GM18520 (cell line): ENCODE data around the gene CSNK1D.
A peak's percentile ranks its signal among the peaks of the same experiment; 100 is the strongest.

Experiments used
- ATAC-seq: cut with Tn5 transposase; IDR thresholded peaks from one replicate; pipeline ENCODE4 v1.9.1; 2021; ENCODE audit not compliant: unreplicated experiment

The CSNK1D gene

DNA sequence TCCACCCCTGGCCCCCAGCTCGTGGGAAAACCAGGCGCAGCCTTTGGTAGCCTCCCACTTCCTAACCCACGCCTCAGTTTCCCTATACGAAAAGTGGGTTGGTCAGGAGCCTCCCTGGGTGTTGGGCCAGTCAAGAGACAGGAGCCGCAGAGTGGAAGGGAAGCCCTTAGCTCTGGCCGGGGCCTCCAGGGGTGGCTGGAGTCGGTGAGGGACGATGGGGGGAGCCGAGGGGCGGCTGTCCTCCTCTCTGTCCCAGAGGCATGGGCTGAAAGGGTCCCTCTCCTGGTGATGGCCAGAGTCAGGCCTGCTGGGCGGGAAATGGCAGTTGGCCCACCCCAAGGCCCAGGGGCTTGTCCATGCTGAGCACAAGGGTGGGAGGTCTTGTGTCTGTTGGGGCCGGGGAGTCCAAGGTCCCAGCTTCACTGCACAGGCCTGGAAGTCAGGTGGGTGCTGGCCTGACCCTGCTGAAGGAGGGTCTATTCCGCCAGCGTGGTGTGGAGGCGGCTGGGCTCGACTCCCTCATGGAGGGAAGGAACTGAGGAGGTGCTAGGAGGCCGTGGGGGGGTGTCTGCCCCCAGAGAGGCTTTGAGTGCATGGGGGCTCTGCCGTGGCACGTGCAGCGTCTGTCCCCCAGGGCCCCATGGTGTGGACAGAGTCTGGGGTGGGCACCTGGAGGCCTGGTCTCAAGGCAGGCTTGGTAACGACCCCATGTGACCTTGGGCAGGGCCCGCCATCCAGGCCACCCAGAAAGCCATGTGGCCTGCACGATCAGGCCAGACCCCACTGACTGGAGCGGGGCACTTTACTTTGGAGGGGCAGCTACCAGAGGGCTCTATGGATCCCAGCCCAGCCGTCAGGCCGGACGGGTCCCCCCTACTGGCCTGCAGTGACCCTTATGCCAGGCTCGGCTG lies 43.5 kb downstream of the CSNK1D start:
- no peak for ATAC-seq

DNA sequence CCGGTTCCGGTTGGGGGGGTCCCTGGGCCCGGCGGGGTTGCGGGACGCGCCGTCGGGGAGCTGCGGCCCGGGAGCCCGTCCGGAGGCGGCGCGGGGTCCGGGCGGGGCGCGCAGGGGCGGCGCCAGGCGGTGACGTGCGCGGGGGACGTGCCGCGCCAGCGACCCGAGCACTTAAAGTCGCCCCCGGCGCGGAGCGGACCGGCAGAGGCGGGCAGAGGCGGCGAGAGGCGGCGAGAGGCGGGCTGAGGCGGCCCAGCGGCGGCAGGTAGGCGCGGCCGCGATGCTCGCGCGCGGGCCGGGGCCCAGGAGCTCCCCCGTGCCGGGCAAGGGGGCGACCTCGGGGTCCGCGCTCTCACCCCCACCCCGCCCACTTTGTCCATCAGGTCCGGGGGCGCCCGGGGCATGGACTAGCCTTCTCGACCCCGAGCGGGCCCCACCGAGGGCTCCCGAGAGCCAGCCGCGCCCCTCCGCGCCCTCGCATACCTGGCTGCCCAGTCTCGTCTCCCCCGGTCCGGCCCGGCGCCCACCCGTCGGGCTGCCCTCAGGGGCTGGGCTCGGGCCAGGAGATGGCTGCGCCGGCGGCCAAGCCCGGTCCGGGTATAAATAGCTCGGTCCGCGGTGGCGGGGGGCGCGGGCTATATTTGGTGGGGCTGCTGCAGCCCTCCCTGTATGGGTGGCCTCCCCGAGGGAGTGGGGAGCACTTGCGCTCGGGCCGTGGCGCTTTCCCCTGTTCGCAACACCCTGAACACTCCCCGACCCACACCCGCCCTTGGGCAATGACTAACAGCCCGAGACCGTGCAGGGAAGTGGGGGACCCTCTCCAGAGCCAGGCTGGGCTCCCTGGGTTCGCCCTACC lies 44.4 kb downstream of the CSNK1D start, which contains the start of gene SLC16A3:
TSS of gene SLC16A3 (plus strand) at position 201 of the 856 bp plus-strand sequence. CDS start 6,967 bp downstream, outside the sequence.
- peak; percentile 28 for ATAC-seq

DNA sequence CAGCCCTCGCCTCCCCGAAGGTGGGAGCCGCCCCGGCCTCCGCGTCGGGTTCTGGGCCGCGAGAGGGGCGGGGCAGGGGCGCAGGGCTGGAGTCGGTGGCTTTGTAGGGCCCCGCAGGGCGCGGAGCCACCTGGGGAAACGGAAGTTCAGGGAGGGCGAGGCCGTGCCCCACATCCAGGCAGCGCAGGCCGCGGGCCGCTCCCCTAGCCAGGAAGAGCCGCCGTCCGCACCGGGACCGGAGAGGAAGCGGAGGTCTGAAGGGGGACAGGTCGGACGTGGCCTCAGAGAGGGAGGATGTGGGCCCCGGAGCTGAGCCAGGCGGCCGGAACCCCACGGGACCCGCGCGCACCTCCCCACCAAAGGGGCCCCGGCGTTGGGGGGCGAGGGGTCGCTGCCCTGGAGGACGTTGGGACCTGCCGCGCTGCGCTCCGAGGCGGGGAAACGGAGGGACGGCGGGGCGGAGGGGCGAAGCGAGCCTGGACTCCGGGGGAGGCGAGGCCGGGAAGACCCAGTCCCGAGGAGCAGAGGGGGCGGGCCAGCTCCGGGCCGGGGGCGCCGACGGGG lies 45.1 kb downstream of the CSNK1D start:
- ATAC-seq: no peak

DNA sequence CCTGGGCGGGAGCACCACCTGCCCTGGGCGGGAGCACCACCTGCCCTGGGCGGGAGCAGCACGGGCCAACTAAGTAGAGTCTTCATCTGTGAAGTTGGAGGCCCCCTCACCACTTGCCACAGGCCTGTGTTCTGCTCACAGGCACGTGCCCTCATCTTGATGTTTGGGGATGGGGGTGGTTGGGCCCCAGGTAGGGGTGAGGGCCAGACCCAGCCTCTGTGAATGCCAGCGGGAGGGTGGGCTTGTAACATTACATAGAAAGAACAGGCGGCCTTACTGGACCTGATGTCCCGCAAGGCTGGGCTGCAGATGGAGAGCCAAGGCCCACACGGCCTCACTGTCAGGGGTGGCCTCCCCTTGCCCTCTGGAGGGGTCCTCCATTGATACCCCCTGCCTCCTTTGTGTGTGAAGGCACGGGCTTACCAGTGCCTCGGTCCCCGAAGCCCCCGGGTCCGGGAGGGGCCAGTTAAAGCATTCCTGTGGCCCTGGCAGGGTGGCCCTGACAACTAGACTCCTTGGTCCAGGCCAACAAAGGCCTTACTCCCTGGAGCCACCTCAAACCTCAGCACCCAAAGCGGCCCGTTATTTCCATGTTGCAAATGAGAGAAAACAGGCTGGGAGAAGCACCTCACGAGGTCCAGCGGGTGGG lies 45.7 kb downstream of the CSNK1D start:
- no peak for ATAC-seq

DNA sequence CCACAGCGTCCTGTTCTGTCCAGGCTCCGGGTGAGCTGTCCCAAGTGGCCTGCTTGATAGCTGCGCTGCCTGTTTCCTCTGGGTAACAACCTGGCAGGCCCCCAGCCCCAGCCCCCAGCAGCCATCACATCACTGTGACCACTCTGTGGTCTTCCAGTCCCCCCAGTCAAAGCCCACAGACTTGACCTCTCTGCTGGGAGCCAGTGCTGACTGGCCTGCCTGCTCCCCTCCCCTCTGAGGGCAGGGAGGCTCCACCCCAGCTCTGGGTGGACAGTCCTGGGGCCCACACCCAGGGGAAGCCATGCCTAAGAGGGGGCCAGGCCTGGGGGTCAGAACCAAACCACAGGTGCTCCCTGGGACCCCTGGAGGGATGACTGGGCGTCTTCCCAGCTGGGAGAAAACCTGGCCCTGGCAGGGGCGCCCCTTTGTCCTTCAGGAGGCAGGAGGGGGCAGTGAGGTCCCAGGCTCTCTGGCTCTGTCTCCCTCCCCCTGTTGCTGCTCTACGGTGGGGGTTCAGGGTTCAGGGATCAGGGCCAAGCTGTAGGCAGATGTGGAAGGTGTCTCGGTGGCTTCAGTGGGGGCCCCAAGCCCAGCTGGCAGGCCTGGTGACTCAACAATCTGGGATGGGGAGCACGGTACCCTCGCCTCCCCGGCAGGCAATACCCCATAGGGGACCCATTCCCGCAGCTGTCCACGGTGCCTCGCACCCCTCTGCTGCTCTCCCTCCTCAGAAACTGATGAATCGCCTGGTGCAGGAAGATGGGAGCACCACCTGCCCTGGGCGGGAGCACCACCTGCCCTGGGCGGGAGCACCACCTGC lies 46.5 kb downstream of the CSNK1D start:
- no peak for ATAC-seq

DNA sequence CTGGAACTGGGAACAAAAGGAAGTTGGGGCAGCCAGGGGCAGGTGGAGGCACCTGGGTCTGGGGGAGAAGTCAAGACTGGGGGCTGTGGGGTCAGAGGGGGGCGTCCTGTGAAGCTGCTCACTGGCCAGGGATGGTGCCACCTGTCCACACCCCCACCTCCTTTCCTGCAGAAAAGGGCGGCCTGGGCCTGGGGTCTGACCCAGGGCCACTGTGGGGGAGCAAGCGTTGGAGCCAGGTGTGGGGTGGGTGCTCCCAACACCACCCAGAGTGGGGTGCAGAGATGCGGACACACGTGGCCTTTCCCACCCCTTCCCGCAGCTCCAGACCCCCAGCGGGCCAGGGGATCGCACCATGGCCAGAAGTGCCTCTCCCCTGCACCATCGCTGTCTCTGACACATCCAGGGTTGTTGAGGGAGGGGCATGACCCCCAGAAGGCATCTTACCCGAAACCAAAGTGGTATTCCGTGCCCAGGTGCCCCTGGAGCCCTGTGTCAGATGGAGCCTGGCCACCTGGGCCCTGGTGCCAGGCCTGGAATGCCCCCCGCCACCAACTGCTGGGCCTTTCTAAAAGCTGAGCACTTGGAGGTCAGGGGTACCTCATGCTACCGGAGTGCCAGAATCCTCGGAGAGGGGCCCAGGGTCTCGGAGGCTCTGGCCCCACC lies 47.2 kb downstream of the CSNK1D start:
- ATAC-seq: no peak

DNA sequence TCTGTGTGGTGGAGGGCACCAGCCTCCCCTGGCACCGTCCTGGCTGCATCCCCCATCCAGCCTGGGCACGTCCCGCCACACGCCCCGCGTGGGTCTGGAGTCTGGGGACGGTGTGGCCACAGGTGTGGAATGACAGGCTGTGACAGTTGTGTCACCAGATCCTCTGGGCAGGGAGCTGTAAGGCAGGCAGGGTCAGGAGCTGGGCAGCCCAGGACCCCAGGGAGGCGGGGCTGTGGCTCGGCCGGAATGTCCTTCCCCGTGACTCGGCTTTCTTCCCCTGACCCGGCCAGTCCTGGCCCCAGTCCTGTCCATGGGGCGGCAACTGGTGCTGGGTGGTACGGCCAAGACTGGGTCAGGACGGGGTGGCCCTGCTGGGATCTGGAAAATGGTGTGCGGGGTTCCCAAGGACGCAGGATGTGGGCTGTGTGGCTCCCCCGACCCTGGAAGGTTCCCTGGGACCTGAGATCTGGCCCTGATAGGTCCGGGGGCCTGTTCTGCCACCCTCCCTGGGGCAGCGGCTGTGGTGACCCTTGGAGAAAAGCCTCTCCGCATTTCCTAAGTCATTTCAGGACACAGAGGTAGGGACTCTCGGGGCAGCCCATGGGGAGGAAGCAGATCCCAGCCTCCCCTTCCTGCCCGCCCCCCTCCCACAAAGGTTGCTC lies 48.0 kb downstream of the CSNK1D start:
- no peak for ATAC-seq

DNA sequence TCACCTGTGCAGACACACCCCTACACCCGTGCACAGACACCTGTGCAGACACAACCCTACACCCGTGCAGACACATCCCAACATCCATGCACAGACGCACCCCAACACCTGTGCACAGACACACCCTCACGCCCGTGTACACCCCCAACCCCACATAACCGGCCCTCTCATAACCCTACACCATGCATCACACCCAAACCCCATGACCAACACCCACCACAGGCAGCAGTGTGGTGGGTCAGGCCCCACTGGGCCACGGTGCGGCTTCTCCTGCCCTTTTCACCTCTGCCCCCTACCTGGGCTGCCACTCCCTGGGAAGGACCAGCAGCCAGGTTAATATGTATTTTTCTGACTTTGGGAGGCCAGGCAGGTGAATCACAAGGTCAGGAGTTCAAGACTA lies 48.8 kb downstream of the CSNK1D start:
- ATAC-seq: no peak

DNA sequence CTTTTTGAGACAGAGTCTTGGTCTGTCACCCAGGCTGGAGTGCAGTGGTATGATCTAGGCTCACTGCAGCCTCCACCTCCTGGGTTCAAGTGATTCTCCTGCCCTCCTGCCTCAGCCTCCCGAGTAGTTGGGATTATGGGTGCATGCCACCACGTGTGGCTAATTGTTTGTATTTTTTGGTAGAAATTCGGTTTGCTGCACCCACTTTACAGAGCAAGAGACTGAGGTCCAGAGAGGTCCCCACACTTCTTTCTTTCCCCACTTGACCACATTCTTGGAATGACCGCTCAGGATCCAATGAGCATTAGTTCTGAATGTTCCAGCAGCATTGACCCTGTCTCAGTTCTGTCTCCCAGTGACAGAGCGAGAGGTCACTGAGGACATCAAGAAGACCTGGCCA lies 50.0 kb downstream of the CSNK1D start:
- no peak for ATAC-seq

DNA sequence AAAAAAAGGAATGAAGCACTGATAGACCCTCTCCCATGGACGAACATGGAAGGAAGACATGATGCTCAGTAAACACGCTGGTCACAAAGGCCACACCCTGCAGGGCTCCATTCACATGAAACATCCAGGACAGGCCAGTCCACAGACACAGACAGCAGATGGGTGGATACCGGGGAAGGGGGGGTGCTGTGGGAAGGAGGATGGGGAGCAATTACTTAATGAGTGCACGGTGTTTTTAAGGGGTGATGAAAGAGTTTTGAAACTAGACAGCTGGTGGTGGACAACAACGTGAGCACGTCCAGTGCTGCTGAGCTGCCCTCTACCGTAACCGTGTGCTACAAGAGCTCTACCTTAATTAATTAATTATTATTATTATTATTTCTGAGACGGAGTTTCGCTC lies 50.7 kb downstream of the CSNK1D start:
- ATAC-seq: no peak

DNA sequence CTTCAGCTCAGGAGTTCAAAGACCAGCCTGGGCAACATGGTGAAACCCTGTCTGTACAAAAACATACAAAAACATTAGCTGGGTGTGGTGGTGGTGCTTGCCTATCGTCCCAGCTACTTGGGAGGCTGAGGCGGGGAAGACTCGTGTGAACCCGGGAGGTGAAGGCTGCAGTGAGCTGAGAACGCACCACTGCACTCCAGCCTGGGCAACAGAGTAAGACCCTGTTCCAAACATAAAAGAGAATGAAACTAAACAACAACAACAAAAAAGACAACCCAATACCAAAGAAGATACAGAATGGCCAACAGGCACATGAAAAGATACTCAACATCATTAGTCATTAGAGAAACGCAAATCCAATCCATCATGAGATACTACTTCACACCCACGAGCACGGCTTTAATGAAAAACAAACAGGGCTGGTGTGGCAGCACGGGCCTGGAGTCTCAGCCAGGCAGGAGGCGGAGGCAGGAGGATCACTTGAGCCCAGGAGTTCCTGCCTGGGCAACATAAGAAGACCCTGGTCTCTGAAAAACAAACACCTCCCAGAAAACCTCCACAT lies 52.1 kb downstream of the CSNK1D start:
- ATAC-seq: no peak

DNA sequence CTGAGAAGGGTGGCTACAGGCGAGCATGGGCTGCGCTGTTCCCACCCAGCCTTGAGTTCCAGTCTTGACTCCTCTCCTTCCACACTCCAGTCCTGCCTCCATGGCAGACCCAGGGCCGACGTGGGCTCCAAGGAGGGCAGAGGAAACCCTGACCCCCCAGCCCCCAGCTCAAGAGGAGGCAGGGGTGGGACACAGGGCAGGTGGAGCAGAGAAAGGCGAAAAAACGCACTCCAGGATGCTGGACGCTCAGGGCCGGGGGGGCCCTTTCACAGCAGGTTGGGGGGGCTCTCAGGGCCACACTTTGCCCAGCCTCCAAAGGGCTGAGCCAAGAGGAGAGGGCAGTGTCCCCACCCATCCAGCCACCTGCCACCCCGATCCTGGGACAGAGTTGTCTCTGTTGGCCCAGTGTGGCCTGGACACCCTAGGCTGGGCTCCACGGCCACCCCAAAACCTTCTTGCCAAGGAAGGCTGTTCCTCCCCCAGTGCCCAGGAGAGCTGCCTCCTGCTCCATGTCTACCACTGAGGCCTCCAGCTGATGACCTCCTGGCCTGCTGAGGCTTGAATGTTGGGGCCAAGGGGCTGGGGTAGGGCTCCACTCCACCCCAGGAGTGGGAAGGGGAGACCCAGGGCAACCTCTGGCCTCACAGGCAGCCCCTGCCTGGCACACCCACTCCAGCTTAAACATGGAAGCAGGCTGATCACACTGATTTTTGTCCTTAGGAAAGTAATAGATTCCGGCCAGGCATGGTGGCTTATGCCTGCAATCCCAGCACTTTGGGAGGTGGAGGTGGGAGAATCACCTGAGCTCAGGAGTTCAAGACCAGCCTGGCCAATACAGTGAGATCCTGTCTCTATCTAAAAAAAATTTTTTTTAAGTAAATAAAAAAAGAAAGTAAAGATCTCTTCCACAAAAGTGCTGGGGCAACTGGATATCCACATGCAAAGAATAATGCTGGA lies 53.5 kb downstream of the CSNK1D start:
- ATAC-seq: no peak

DNA sequence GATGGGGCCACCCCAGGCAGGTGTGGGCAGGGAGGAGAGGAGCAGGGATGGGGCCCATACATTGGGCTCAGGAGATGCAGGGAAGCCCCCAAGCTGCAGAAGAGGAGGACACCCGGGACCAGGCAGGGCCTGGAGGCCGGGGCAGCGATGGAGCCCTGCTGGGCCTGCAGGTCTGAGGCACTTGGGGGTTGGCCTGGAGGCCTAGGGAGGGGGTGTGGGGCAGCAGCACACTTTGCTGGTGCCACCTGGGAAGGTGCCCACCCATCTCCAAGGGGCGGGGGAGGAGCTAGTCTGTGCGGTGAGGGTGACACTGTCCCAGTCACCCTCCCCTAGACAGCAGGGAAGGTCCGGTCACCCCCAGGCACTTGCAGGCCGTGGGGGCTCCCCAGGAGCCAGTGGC lies 54.4 kb downstream of the CSNK1D start:
- ATAC-seq: no peak

DNA sequence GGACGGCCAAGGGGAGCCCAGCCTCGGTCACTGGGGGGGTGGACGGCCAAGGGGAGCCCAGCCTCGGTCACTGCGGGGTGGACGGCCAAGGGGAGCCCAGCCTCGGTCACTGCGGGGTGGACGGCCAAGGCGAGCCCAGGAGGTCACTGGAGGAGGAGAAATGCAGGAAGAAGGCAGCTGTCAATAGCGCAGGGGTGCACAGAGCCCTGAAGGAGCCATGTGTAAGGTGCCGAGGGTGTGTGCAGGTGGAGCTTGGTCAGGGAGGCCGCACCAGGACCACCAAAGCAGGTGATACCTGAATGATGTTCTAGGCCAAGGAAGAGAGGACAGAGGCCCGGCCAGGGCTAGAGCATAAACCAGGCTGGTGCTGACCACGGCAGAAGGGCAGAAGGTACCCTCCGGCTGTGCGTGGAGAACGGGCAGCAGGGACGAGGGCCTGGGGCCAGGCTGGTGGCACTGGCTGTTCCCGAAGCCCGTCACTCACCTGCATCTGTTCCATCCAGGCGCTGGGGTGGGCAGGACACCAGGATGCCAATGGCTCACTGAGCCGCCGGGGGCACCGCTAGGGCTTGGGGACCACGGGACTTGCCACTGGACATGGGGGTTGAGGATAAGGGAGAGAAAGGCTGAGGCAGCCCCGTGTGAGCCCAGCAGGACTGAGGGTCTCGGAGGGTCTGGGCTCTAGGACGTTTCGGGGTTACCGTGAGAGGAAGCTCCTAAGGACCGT lies 55.0 kb downstream of the CSNK1D start:
- ATAC-seq: no peak

DNA sequence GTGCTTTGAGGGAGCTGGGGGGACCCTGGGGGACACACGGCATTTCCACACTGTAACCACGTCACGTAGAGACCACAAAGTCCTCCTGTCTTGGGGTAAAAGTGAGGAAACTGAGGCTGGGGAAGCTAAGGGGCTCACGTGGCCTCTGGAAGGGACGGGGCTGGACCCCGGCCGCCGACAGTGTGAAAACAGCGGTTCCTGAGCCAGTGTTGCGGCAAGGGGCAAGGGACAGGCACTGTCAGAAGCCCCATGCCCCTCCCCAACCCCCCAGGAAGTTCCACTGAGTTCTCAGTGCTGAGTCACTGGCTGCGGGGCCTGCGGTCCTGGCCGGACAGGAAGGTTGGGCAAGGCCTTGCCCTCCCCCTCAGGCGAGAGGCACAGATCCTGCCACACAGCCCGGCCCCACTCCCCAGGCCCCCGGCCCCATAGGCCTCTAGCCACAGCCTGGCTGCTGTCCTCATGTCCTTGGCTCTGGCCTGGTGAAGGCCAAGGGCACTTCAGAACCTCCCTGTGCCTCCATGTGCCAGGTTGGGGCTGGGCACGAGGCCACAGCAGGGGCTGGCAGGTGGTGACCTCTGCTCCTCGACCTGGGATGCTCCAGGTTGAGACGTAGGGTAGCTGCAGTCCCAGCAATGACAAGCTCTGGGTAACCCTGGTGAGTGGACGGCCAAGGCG lies 55.8 kb downstream of the CSNK1D start:
- no peak for ATAC-seq

DNA sequence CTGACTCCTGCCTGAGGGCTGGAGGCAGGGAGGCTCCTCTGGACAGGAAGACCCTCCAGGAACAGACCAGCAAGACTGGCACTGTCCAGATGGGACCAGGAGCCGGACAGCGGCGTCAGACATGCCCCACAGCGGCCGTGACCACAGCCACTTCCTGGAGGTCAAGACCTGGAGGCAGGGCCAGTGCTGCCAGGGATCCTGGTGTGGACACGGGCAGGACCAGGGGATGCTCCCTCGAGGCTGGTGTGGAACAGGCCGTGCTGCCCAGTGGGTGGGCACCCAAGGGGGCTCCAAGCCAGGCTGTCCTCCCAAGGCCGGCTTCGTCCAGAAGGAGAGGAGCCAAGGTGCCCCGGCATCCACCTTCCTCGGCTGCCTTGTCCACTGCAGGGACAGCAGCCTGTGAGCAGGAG lies 56.4 kb downstream of the CSNK1D start:
- no peak for ATAC-seq
